GM21390 (cell line): ENCODE results near the gene ZC3HAV1.
"Not testable (repeated sequence)": the region's sequence is repeated elsewhere in the genome, so short reads cannot be mapped to it uniquely, and the experiment has no call there.

Source experiments
- ATAC-seq: cut with Tn5 transposase; IDR thresholded peaks from one replicate; pipeline ENCODE4 v1.9.1; 2021; ENCODE audit not compliant: unreplicated experiment

The ZC3HAV1 gene

DNA sequence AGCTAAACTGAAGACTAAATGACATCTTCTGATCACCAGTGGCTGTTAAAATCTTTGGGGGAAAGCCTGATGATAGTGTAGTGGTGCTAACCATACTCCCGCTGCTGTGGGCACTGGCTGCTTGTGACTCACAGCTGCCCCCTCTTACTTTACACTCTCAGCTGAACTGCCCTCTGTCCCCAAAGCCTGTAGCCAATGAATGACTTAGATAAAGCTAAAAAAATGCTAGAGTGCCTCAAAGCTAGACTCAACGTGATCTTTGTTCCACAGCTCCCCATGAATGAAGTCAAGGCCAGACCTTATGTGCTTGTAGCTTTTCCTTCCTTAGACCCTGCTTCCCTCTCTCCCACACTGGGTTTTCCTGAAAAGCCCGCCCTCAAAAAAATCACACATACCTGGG is 80.2 kb downstream of the ZC3HAV1 start:
- no peak for ATAC-seq

DNA sequence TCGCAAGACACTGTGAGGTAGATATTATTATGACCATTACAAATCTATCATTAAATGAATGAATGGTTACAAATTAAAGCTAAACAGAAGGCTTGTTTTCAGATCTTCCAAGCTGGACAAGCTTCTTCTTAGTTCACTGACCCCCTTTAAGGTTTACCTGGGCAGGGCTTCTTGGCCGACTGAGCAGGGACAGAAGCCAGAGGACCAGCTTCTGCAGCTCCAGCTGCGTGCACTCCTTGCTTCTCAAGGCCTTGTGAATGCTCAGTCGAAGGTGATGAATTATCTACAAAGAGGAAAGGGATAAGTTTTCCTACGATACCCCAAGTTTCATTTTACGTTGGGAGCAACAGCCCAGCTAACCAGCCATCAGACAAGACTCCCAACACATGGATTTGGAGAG is 83.0 kb downstream of the ZC3HAV1 start:
- ATAC-seq, result no peak

DNA sequence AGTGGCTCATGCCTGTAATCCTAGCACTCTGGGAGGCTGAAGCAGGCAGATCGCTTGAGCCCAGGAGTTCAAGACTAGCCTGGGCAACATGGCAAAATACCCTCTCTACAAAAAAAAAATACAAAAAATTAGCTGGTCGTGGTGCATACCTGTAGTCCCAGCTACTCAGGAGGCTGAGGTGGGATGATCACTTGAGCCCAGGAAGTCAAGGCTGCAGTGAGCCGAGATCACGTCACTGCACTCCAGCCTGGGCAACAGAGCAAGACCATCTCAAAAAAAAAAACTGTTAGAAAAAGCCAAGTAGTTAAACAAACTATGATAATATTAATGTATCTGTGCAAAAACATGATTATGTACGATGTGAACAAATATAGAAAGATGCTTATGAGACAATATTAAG is 83.7 kb downstream of the ZC3HAV1 start:
- not testable (repeated sequence) for ATAC-seq

DNA sequence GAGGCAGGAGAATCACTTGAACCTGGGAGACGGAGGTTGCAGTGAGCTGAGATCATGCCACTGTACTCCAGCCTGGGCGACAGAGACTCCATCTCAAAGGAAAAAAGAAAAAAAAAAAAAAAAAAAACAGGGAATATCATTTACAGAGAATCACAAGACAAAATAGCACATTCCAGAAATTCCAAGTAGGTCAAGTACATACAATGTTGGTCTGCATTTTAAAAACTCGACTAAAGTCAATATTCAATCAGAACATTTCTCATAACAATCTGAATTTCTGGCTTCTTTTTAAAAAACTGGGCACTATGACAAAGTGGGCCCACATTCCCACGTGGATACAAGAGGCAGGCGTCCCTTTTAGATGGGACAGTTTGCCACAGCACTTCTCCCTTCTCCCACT is 86.4 kb downstream of the ZC3HAV1 start:
- no peak for ATAC-seq

DNA sequence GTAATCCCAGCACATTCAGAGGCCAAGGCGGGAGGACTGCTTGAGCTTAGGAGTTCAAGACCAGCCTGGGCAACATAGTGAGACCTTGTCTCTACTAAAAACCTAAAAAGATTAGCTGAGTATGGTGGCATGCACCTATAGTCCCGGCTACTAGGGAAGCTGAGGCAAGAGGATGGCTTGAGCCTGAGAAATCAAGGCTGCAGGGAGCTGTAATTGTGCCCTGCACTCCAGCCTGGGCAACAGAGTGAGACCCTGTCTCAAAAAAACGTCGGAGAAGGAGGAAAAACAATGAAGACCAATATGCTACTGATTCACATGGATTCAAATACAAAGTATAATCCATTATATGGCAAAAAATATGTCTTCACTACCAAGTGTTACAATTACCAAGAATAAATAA is 87.2 kb downstream of the ZC3HAV1 start:
- no peak for ATAC-seq

DNA sequence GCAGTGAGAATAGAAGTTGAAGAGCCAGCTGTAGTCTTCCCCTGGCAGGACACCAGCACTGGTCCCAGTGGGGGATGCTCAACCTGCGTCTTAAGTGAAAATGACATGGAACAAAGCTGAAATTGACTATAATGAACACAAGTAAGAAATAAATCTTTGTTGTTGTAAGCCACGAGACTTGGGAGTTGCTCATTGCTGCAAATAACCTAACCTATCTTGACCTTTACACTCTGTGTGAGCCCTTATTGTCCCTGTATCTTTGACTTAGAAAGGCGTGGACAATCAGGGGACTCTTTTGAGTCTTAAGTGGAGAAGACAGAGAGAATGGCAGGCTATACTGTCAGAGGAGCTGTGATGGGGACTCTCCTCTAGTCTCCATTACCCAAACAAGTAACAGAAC is 90.6 kb downstream of the ZC3HAV1 start:
- ATAC-seq, result no peak

DNA sequence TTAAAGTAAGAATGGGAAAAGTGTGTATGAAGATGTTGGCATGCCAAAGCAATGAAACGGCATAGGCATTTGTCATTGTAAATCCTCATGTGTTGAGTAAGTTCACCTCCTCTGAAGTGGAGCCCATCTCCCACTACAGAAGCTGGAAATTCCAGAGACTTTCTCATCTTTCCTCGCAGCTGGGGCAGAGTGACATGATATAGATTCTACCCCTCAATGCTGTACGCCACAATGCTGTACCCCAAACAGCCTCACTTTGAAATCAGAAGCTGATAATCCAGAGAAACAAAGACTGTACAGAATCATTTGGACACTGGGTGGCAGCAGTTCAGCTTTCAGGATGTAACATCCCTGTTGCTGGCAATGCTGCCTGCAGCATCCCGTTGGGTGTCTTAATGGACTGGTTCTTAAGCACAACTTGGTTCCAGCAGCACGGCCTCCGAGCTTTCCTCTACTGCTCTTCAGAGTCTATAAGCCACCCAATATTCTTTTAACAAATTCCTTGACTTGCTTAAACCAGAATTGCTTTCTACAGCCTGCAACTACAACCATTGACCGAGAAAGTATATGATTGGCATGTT is 92.5 kb downstream of the ZC3HAV1 start:
- ATAC-seq, result peak; percentile 98

DNA sequence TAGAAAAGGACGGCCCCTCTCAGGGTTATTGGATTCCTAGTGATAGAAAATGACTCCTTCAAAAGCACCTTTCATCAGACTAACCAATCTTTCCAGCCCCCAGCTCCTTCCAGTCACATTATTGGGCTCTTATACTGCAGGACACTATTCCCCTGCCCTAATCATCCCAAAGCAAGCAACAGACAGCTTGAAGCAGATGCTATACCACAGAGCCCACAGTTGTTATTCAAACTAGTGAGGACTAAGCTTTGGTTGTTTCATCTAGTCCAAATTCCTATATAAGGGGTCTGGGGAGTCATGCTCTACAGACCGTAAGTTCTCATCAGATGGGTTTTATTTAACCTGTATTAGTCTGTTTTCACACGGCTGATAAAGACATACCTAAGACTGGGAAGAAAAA is 98.1 kb downstream of the ZC3HAV1 start:
- ATAC-seq, result no peak

DNA sequence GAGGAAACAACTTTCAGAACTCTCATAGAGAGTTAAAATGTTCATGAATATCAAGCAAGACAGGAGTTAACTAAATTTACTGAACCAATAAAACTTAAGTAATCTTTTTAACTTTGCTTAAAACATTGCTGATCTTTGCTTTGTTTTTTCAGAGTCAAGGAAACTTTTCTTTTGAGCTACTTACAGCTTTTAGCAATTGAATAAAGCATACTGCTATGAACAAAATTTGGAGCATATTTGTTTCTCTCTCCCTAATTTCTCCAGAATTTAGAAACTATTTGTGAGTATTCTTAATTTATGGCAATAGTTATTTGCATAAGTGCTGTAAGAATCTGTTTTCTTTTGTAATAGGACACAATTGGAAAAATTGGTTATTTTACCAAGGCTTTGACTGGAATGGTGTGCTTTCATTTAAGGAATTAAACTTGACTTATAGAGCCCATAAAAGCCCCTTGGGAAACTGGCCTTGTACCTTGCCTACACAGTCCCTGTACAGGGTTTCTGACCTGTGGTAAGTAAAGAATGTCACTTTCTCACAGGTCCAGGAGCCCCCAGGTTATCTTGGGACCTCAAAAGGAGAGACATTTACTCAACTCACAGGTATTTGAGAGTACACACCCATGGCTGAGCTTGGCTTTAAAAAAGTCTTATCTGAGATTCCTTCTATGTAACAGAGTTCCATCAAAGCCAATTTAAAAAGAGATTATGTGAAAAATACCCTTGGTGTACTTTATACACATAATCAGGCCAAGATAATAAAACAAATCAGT is 105.0 kb downstream of the ZC3HAV1 start:
- no peak for ATAC-seq

DNA sequence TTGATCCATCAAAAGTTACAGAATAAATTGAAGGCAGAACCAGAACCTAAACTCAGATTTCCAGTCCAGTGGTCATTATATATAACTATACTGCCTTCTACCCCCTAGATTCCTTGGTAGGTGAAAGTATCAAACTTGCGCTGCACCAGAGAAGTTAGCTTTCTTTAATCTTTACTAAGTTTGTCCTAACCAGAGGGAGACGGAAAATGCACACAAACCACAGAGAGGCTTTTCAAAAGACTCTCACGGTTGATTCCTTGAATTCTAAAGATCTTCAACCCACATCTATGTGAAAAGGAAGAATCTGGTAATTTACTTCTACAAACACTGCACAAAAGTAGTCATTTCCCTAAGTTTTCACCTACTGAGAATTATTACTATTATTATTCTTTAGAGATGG is 110.1 kb downstream of the ZC3HAV1 start:
- no peak for ATAC-seq
